Sigmoid colon (tissue), 7 donors: ENCODE measurements around the gene ZNF394. TPM values are rescaled to one million over a fixed set of nuclear protein-coding genes. Genes with fewer than 3 reads are reported as not detected.

ENCODE experiments used
- DNase-seq: peaks from one replicate; pipeline ENCODE4 v3.0.0-alpha.2; 2019
- H3K27ac ChIP-seq, 4 donors: fragments of 200-600 bp; sonication (generic); one replicate each; pipeline ENCODE4 v1.5.1; 2016 to 2019; ENCODE audit warnings: mild to moderate bottlenecking in 1 of 4
- H3K27me3 ChIP-seq, 3 donors: fragments of 200-600 bp; sonication (generic); one replicate each; pipeline ENCODE4 v1.5.1; 2019; ENCODE audit warnings: mild to moderate bottlenecking in 1 of 3
- H3K36me3 ChIP-seq, 4 donors: fragments of 200-600 bp; sonication (generic); one replicate each; pipeline ENCODE4 v1.5.1; 2016 to 2019
- H3K4me1 ChIP-seq, 4 donors: fragments of 200-600 bp; sonication (generic); one replicate each; pipeline ENCODE4 v1.5.1; 2017 to 2019
- H3K4me3 ChIP-seq, 4 donors: fragments of 200-600 bp; sonication (generic); one replicate each; pipeline ENCODE4 v1.5.1; 2017 to 2019; ENCODE audit warnings: mild to moderate bottlenecking in 2 of 4, moderate library complexity in 1 of 4
- H3K9me3 ChIP-seq, 4 donors: fragments of 200-600 bp in 3 of 4; sonication (generic) in 3 of 4; one replicate each; pipeline versions ENCODE4 v1.5.1 to v1.6.1; 2013 to 2019
- EP300 ChIP-seq, 4 donors: sonication (generic); formaldehyde crosslinking; IDR thresholded peaks; one replicate each; pipeline ENCODE4 v1.6.1; 2017; ENCODE audit warnings: antibody characterized with exemption in 4 of 4
- POLR2A ChIP-seq, 2 donors: fragments of 450-650 bp; IDR thresholded peaks; one replicate each; pipeline ENCODE4 v1.6.1; 2016; ENCODE audit warnings: antibody characterized with exemption in 2 of 2, mild to moderate bottlenecking in 2 of 2, moderate library complexity in 2 of 2
- POLR2AphosphoS5 ChIP-seq, 4 donors: sonication (generic); formaldehyde crosslinking; IDR thresholded peaks; one replicate each; pipeline ENCODE4 v1.6.1; 2017; ENCODE audit warnings: antibody characterized with exemption in 4 of 4
- WGBS, 2 donors: extraction: QIAGEN DNeasy Blood & Tissue Kit; methylation state at CpG; one replicate each; pipeline ENCODE4 v1.1.7; 2013; 5-methylcytosine and 5-hydroxymethylcytosine counted together
- intact Hi-C: fragments of 100-400 bp; cut with DNase I; formaldehyde crosslinking; loops from one replicate; pipeline ENCODE4 v1.15.1; 2023
- polyA plus RNA-seq, 3 donors: library from polyadenylated mRNA; stranded (reverse); fragments of 200-250 nt; gene quantifications; one replicate each; pipeline ENCODE4 v1.2.3, GENCODE V29; 2013
- total RNA-seq, 4 donors: library from RNA; depleted of rRNA; stranded (reverse); fragments of >200 nt; gene quantifications; one replicate each; pipeline ENCODE4 v1.1.0, GENCODE V29; 2016
- TF ChIP-seq, protein P1 (sequence below), 4 experiments: fragments of 450-650 bp in 3 of 4; fragments of 200-600 bp in 1 of 4; IDR thresholded peaks; one replicate each; pipeline ENCODE4 v1.5.1; 2016 to 2019; ENCODE audit warnings: antibody characterized with exemption in 4 of 4, mild to moderate bottlenecking in 3 of 4, moderate library complexity in 2 of 4
- donor health status: healthy with polysubstance abuse.
- donor health status: Bipolar disorder and iron deficiency.
- donor health status: healthy.

The ZNF394 gene
- total and polyA plus RNA-seq, 7 donors: 19.2 to 38.8 (median 29.4) TPM

GRCh38 chr7:99461221-99461620 is 38.9 kb downstream of the ZNF394 start:
- no peaks in the 10 kb centered on the region for H3K9me3 ChIP-seq
- no peak for DNase-seq
- peaks cover 0 to 60% (median 37%) of the 10 kb centered on the region in 4 donors for H3K4me1 ChIP-seq
- TF ChIP-seq POLR2A (IDR thresholded peaks at IDR 0.05) (no peak), POLR2AphosphoS5 (IDR thresholded peaks at IDR 0.05) (no peak)
- WGBS, 2 donors: 92 to 93% methylated on average over 2 of the region's 2 CpGs
- no peaks in the 10 kb centered on the region for H3K27me3 ChIP-seq
- intact Hi-C loops: no loop called here
- no peak overlapping the region for H3K27ac ChIP-seq
- peaks cover 5 to 47% (median 27%) of the 10 kb centered on the region in 4 donors for H3K36me3 ChIP-seq
- no peak overlapping the region for H3K4me3 ChIP-seq

DNA sequence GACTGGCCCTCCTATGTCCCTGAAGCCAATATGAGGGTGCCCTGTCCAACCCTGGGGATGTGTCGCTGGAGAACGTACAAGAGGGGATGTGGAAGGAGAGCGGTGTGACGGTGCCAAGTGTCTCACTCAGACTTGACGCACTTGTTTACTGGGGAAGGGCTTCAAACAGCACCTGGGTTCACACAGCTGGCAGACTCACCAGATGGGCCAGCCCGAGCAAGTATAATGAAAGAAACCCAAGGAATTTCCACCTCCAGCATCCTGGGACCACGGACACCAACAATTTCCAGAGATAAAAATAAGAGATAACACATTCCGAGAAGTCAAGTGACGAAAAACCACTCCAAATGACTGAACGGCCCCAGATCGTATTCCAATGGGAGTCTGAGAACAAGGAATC is 39.4 kb downstream of the ZNF394 start:
- intact Hi-C loops: no loop called here
- TF ChIP-seq EP300 (IDR thresholded peaks at IDR 0.05) (no peak), POLR2A (IDR thresholded peaks at IDR 0.05) (no peak), POLR2AphosphoS5 (IDR thresholded peaks at IDR 0.05) (no peak)
- TF ChIP-seq, protein P1, sequence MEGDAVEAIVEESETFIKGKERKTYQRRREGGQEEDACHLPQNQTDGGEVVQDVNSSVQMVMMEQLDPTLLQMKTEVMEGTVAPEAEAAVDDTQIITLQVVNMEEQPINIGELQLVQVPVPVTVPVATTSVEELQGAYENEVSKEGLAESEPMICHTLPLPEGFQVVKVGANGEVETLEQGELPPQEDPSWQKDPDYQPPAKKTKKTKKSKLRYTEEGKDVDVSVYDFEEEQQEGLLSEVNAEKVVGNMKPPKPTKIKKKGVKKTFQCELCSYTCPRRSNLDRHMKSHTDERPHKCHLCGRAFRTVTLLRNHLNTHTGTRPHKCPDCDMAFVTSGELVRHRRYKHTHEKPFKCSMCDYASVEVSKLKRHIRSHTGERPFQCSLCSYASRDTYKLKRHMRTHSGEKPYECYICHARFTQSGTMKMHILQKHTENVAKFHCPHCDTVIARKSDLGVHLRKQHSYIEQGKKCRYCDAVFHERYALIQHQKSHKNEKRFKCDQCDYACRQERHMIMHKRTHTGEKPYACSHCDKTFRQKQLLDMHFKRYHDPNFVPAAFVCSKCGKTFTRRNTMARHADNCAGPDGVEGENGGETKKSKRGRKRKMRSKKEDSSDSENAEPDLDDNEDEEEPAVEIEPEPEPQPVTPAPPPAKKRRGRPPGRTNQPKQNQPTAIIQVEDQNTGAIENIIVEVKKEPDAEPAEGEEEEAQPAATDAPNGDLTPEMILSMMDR (IDR thresholded peaks at IDR 0.05): no peak
- H3K4me3 ChIP-seq: no peak overlapping the region
- peaks cover 5 to 52% (median 29%) of the 10 kb centered on the region in 4 donors for H3K36me3 ChIP-seq
- DNase-seq: no peak
- no peaks in the 10 kb centered on the region for H3K9me3 ChIP-seq
- H3K27me3 ChIP-seq: no peaks in the 10 kb centered on the region
- peaks cover 0 to 58% (median 36%) of the 10 kb centered on the region in 4 donors for H3K4me1 ChIP-seq
- H3K27ac ChIP-seq: no peak overlapping the region
- WGBS, 2 donors: 89 to 91% methylated on average over 11 of the region's 11 CpGs

DNA sequence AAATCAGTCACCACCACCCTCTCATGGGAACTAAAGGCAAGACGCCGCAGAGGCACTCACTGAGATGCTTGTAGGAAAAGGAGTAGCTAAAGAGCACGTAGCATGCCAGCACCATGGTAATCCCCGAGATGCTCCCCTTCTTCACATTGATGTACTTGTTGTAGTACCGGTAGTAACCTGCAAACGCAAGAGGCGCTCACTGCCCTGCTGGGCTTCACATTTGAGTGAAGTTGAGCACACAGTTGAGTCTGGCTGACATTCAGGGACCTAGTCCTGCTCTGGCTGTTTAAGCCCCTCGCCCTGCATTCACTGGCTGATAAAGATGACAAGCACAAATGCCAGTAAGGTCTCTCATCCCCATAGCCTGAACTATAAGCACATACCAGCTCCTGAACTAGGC is 41.0 kb downstream of the ZNF394 start:
- intact Hi-C loops: no loop called here
- TF ChIP-seq POLR2A (IDR thresholded peaks at IDR 0.05) (no peak), POLR2AphosphoS5 (IDR thresholded peaks at IDR 0.05) (no peak), EP300 (IDR thresholded peaks at IDR 0.05) (no peak)
- TF ChIP-seq, protein P1 (IDR thresholded peaks at IDR 0.05): no peak
- H3K27ac ChIP-seq: no peak overlapping the region
- WGBS, 2 donors: 90 to 92% methylated on average over 8 of the region's 8 CpGs
- H3K27me3 ChIP-seq: no peaks in the 10 kb centered on the region
- H3K4me1 ChIP-seq: peaks cover 0 to 43% (median 21%) of the 10 kb centered on the region in 4 donors
- no peak overlapping the region for H3K4me3 ChIP-seq
- H3K36me3 ChIP-seq: peaks cover 5 to 68% (median 36%) of the 10 kb centered on the region in 4 donors
- H3K9me3 ChIP-seq: no peaks in the 10 kb centered on the region
- DNase-seq: no peak

GRCh38 chr7:99457650-99458493 is 42.2 kb downstream of the ZNF394 start:
- Histone ChIP-seq H3K36me3 (peaks cover 9 to 76% (median 39%) of the 10 kb centered on the region in 4 donors), H3K27ac (no peak overlapping the region), H3K4me3 (no peak overlapping the region), H3K27me3 (no peaks in the 10 kb centered on the region), H3K4me1 (peaks cover 0 to 31% (median 10%) of the 10 kb centered on the region in 4 donors), H3K9me3 (no peaks in the 10 kb centered on the region)
- intact Hi-C loops: no loop called here
- DNase-seq: no peak
- WGBS, 2 donors: 87 to 89% methylated on average over 26 of the region's 26 CpGs
- no peak for TF ChIP-seq POLR2AphosphoS5 (IDR thresholded peaks at IDR 0.05)
- TF ChIP-seq EP300 (IDR thresholded peaks at IDR 0.05): no peak
- no peak for TF ChIP-seq POLR2A (IDR thresholded peaks at IDR 0.05)
- TF ChIP-seq, protein P1 (IDR thresholded peaks at IDR 0.05): no peak

DNA sequence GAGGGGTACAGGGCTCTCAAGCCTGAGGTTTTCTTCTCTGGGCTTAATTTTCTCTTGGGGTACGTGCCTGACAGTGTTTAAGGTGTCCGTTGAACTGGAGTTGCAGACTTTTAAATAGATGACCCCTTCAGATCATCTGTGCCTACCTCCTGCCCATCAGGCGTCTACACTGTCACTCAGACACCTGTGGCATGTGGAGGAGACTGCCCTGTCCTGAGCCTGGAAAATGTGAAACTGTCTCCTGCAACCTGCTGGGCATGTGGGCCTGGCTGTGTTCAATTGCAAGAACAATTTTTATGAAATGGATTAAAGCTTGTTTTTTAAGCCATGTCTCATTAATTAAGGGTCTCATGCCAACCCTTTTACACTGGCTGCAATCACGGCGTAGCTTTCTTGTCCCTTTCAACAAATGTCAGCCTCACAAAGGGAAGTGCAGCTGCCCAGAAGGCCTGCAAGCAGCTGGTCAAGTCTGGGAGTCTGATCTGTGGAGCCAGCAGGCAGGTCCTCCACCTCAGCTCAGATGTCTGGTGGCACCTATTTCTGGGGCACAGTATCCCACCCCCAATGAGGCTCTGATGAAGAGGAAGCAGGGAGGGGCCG is 42.9 kb downstream of the ZNF394 start:
- H3K27ac ChIP-seq: no peak overlapping the region
- 84 to 85% methylated on average over 6 of the region's 6 CpGs for WGBS, 2 donors
- H3K36me3 ChIP-seq: peaks cover 9 to 78% (median 41%) of the 10 kb centered on the region in 4 donors
- TF ChIP-seq, protein P1 (IDR thresholded peaks at IDR 0.05): no peak
- TF ChIP-seq EP300 (IDR thresholded peaks at IDR 0.05) (no peak), POLR2AphosphoS5 (IDR thresholded peaks at IDR 0.05) (no peak), POLR2A (IDR thresholded peaks at IDR 0.05) (no peak)
- H3K27me3 ChIP-seq: no peaks in the 10 kb centered on the region
- H3K4me1 ChIP-seq: peaks cover 0 to 23% (median 8%) of the 10 kb centered on the region in 4 donors
- H3K9me3 ChIP-seq: no peaks in the 10 kb centered on the region
- DNase-seq: no peak
- intact Hi-C loops: no loop called here
- no peak overlapping the region for H3K4me3 ChIP-seq
